HG03097 (cell line): Measurements from ENCODE around the gene F11R.
A peak's percentile ranks its signal among the peaks of the same experiment; 100 is the strongest.
"Not testable (repeated sequence)": the region's sequence is repeated elsewhere in the genome, so short reads cannot be mapped to it uniquely, and the experiment has no call there.

Experiments used
- ATAC-seq: cut with Tn5 transposase; IDR thresholded peaks from one replicate; pipeline ENCODE4 v1.9.1; 2021; ENCODE audit not compliant: unreplicated experiment, low FRiP score

The F11R gene

DNA sequence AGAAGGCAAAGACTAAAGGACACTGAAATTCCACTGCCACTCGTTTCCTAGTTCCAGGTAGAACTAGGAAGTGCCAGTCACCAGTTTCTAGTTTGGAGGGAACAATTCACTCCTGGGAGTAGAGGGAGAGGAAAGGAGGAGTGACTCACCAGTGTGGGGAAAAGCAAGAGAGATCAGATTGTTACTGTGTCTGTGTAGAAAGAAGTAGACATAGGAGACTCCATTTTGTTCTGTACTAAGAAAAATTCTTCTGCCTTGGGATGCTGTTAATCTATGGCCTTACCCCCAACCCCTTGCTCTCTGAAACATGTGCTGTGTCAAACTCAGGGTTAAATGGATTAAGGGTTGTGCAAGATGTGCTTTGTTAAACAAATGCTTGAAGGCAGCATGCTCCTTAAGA lies 4.3 kb downstream of the F11R start:
- not testable (repeated sequence) for ATAC-seq

DNA sequence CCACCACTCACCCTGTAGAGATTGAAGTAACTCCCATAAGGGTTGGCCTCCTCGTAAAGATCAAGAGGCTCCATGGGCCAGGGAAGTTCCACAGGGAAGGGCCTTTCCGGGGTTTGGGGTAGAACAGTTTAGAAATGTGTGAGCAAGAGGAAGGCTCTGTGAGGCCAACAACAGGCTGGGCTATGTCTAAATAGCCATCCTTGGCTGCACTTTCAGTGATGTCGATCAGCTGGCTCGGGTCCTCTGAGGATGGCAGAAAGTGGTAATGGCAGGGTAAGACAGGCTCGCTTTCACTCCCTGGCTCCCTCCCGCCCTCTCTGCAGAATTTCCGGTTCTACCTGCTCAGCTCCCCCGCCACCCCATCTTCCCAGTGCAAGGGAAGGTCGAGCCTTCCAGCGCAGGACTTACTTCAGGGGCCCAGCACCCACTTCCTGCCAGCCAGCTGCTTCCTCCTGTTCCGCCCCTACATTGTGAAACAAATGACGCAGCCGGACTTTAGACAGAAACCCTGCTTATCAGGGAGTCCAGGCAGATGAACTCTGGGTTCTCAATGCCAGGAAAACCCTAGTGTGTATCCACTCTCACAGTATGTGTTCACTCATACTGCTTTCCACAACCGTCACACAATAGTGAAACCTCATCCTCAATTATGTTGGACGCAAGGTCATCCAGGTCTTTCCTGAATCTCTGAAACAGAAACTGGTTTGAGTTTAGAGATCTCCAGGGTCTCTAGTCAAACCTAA lies 7.3 kb downstream of the F11R start:
- ATAC-seq: peak; percentile 76

DNA sequence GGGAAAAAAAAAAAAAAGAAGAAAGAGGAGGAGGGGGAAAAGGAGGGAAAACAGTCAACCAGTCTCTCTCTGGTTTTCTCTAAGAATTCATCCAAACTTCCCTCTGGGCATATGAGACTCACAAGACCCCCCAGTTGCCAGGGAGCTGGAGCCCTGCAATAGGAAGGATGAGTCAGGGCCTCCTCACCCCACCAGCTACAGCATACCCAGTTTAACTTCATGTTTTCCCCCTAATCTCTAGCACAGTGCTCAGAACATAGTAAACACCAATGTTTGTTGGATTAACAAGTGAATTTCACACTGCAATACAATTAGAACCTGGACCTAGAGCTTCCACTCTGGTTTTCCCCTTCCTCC lies 7.8 kb downstream of the F11R start:
- no peak for ATAC-seq

DNA sequence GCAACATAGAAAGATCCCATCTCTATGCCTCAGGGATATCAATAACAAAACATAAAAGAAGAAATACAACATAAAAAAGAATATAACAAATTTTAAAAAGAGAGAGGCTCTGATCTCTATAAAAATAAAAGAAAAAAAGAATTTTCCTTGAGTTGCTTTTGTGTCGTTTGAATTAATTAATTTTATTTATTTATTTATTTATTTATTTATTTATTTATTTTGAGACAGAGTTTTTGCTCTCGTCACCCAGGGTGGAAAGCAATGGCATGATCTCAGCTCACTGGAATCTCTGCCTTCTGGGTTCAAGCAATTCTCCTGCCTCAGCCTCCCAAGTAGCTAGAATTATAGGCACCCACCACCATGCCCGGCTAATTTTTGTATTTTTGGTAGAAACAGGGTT lies 8.5 kb downstream of the F11R start:
- ATAC-seq: no peak

DNA sequence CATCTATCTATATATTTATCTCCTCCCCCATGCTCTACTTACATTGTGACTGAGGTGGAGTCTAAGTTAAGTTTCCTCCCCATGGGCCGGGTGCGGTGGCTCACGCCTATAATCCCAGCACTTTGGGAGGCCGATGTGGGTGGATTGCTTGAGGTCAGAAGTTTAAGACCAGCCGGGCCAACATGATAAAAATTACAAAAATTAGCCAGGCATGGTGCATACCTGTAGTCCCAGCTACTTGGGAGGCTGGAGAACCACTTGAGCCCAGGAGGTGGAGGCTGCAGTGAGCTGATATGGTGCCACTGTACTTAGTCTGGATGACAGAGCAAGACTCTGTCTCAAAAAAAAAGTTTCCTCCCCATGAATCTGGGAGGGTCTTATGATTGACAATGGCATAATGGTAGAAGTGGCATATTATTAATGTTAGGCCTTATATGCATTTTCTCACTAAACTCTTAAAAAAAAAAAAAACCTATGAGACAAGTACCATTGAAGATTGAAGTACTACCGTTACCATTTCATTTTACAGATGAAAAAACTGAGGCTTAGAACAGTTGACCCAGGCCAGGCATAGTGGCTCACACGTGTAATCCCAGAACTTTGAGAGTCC lies 11.2 kb downstream of the F11R start:
- ATAC-seq: no peak

DNA sequence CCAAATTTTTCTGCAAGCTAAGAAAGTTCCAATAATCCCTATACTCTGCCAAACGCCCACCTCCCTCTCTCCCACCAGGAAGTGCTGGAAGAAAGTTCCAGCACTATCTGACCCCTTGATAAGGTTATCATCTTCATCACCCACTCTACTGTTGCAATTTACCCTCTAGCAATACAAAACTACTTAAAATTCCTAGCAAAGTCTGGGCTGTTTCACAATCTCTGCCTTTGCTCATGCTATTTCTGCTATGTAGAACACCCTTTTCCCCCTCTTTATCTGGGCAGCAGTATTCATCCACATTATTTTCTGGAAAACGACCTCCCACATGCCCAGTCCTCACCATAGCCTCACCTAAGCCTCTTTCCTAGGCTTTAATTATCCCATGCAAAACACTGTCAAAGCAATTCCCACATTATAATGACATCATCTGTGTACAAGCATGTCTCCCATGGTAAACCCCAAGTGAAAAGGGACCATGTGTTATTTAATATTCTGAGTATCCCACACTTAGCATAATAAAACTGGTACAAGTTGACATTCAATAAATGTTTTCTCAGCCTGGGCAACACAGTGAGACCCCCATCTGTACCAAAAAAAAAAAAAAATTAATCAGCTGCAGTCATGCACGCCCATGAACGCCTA lies 12.0 kb downstream of the F11R start:
- ATAC-seq: no peak

DNA sequence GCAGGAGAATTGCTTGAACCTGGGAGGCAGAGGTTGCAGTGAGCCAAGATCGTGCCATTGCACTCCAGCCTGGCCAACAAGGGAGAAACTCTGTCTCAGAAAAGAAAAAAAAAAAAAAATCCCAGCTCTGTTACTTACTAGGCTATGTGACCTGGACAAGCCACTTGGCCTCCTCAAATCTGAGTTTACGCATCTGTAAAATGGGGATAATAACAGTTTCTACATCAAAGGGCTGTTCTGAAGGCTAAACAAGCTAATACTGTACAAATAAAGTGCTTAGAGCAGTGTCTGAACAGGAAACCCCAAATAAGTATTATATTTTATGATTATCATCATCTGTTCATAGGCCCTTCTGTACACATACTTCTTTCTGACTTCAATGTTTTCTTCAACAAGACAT lies 13.6 kb downstream of the F11R start:
- no peak for ATAC-seq

DNA sequence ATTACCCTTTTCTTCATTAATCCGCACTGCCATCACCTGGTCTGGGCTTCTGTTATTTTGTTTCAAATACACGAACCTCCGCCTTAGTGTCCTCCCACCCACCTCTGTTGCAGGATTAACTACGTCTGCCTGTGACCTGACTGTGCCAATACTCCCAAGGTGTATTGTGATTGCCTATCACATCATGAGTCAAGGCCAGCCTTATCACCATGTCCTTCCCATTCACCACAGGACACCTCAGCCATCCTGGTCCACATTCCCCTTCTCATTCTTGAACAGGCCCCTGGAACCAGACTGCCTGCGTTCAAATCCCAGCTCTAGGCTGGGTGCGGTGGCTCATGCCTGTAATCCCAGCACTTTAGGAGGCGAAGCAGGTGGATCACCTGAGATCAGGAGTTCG lies 14.4 kb downstream of the F11R start:
- ATAC-seq: no peak

DNA sequence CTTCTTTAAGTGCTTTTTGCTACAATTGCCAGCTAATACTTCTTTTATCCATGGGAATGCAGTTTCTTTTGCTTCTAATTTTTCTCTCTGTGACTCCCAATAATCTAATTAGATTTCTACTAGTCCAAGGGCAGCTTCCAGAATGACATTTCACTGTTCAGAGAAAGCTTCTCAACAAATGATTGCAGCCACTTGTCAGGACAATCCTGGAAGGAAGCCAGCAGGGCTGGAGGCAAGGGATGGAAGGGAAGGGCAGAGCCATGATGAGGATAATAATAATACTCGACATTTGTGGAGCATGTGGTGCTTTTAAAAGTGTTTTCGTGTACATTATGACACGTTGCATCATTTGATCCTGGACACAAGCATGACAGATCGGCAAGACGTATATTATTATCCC lies 19.4 kb downstream of the F11R start:
- no peak for ATAC-seq

DNA sequence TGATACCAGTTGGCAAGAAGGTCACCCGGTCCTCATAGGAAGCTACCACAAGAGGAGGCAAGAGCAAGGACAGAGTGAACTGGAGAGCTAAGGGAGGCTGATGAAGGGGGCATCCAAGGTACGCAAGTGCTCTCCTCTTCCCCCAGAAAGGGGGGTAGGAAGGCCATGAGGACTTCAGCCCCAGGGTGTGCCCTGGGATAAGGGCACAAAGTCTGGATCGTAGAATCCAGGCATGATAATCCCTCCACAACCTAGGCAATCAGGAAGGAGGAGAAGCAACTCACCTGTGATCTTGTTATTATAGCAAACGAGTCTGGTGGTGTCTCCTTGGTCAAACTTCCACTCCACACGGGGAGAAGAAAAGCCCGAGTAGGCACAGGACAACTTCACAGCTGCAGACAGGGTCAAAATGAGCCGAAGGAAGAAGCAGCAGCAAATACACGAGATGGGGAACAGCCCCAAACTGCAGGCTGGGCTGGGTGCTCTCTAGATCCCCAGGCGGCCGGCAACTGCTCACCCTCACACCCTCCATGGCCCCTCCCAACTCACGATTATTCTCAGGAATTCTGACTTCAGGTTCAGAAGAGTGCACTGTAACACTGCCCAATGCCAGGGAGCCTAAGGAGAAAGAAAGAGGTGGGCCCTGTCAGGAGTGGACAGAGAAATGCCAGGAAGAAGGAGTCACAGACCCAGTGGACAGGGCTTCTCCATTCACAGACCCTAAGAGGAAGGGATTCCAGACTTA lies 20.0 kb downstream of the F11R start:
- no peak for ATAC-seq

DNA sequence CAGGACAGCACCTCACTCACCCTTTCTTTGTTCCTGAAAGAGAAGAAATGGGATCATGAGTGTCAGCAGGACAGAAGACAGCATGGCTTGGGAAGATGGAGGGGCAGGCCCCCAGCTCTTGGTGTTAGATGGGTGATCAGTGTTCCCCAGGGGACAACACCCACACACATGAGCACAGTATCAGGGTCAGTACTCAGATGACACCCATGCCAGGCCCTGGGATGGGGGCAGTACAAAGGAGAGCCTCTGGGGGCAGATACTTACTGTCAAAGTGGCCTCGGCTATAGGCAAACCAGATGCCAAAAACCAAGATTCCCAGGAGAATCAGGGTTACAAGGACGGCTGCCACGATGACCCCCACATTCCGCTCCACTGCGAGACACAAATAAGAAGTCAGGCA lies 21.6 kb downstream of the F11R start:
- ATAC-seq: no peak

DNA sequence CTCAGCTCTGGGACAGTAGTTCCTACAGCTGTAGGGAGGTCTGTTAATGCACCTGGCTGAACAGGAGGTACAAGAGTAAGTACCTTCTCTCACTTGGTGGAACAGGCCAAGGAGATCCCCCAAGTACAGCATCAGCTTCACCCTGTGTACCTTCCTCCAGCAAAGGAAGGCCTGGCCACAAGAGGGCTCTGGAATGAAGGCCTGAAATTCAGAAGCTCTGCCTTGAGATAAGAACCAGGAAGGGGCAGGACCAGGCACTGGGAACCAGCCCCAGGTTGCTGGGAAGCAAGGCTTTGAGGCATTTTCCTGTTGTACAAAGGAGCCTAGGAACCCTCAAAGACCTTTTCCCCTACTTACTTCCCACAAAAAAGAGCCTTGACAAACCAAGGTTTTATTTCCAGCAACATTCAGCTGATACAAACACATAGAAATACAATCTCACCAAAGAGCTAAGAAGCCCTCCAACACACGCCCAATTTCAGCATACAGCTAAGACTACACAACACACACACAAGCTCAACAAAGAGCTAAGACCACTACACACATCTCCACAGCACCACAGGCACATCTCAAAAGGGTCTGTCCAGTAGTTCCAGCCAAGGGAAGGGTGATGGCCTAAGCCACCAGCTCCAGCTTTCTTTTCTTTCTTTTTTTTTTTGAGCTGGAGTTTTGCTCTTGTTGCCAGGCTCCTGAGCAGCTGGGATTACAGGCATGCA lies 23.5 kb downstream of the F11R start:
- ATAC-seq: no peak

DNA sequence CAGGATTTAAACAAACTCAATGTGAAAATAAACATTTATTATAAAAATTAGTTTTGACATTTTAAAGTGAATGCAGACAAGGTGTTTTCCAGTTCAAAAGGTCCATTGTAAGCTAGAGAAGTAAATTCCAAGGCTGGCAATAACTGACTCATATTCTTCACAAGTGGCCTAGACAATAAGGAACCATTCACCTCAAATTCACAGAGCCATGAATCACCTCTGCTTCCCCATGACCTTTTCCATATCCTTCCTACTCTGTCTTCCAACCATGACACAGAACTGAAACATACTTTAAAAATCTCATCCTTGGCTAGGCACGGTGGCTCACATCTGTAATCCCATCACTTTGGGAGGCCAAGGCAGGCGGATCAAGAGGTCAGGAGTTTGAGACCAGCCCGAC lies 24.8 kb downstream of the F11R start:
- no peak for ATAC-seq

DNA sequence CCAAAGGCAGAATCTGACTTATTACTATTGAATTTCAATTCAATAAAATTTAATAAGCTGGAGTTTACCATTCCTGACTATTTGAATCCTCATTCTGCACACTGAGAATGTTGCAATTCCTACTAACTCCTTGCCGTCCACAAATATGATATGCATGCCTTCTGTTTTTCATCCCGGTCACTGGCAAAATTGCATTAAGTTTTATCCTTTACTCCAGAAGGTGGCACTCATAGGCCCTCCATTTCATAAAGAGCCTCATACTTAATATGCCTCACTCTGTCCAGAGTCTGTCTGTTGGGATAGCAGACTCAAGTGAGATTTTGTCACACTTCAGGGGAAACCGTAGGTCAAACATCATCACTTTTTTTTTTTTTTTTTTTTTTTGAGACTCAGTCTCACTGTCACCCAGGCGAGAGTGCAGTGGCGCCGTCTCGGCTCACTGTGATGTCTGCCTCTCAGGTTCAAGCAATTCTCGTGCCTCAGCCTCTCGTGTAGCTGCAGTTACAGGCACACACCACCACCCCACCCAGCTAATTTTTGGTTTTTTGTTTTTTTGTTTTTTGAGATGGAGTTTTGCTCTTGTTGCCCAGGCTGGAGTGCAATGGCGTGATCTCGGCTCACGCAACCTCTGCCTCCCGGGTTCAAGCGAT lies 27.3 kb downstream of the F11R start:
- no peak for ATAC-seq

DNA sequence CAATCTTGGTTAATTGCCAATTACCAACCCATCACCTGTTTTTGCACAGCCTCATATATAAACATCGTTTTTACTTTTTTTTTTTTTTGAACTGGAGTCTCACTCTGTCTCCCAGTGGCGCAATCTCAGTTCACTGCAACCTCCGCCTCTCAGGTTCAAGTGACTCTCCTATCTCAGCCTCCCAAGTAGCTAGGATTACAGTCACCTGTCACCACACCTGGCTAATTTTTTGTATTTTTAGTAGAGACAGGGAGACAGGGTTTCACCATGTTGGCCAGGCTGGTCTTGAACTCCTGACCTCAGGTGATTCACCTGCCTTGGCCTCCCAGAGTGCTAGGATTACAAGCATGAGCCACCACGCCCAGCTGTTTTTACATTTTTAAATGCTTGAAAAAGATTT lies 28.9 kb downstream of the F11R start:
- not testable (repeated sequence) for ATAC-seq

DNA sequence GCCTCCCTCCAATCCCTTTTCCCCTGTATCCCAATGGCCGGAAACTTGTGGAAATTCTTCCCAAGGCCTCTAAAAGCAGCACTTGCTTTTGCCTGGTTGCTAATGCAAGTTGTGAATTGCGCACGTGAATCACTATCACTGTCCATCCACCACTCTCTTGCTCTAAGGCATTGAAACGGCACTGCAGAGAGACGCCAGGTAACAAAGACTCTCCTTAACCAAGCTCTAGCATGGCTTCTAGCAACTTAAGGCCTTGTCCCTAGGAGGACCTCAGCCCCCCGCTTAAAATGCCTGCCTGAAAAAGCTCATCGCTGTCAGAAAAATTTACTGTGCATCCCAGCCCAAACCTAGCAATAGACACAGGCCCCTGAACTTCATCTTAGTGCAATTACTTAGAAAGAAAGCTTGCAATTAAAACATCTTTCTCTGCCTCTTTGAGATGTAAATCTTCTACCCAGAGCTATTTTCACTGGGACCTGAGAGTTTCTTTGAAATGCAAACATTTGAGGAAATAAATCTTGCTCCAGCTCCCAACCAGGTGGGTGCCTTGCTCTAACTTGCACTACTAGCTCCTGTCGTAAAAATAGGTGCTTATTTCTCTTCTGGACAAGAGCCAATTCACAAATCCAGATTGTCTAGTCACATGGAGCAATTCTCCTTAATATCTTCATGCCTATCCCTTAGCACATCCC lies 33.4 kb downstream of the F11R start:
- ATAC-seq: no peak

DNA sequence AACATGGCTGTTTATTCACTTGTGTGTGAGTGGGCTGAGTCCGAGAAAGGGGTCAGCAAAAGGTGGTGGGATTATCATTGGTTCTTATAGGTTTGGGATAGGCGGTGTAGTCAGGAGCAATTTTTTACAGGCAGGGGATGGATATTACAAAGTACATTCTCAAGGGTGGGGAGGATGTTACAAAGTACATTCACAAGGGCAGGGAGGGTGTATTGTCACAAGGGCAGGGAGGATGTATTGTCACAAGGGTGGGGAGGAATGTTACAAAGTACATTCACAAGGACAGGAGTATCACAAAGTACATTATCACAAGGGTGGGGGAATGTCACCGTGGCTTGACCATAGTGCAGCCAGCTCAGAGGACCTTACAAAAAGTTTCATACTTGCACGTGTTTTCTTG lies 35.2 kb downstream of the F11R start:
- ATAC-seq: no peak

DNA sequence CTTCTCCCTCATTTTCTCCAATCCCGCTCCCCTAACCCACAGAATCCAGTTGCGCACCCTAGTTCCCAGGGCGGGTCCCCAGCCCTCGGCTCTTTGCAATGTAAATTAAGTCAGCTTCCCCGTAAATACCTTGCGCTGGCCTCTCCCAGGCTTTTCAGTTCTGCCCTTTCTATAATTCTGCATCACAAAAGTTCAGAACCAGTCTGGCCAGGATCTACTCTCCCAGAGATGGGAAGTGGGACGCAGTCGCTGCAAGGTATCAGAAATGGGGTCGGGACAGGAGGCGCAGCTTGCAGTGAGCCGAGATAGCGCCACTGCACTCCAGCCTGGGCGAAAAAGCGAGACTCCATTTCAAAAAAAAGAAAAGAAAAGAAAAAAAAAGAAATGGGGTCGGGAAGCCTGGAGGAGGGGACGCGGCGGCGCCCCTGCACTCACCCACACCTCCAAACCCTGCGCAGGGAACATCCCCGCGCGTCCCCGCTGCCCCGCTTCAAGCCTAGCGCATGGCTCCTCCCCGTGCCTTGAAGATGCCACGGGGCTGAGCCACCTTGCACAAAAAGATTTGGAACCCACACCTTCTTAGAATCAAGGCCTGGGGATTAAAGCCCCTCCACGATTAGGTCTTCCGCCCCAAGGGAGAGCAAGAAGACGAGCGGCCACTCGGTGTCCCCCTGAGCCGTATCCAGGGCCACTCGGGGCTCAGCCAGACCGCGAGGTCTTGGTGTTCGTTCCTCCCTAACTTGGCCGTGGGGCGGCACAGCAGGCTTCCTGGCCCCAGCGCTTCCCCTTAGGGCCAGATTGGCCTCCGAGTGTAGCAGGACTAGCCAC lies 39.2 kb downstream of the F11R start:
- no peak for ATAC-seq

DNA sequence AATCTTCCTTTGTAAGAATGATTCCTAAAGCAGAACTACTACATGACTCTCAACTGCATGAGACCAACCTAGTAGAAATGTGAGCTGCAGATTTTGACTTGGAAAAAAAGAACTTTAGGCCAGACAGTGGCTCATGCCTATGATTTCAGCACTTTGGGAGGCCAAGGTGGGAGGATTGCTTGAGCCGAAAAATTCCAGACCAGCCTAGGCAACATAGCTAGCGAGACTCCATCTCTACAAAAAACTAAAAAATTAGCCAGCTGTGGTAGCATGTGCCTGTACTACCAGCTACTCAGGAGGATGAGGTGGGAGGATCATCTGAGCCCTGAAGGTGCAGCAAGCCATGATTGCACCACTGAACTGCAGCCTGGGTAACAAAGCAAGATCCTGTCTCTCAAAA lies 41.7 kb downstream of the F11R start:
- ATAC-seq: no peak
